ENCODE data around the gene OLR1. TPM values are rescaled to one million over a fixed set of nuclear protein-coding genes. Genes with fewer than 3 reads are reported as not detected.

Gene OLR1
- polyA plus RNA-seq, 1 experiment: 6.9 TPM

DNA sequence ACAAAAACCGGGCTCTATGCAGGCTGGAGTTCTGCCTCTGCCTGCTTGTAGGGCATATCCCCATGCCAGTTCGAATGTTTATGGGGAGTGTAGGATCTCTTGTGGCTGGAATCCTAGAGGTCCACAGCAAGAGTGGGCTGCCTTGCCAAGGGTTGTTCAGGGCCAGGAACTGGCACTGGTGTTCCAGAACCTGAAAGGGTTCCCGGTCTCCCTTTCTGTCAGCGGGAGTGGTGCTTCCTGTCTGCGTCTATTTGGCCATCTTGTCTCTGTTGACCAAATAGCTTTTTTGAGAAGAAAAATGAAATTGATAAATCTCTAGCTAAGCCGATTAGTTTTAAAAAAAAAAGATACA lies 17.8 kb downstream of the OLR1 start:
- Histone ChIP-seq H3K4me3 (ENCODE audit: low read depth, low read length) (no peak overlapping the region), H3K27me3 (ENCODE audit: control insufficient read depth, insufficient read depth, low read length) (no peaks in the 10 kb centered on the region), H3K36me3 (ENCODE audit: control insufficient read depth, insufficient read depth, low read length) (no peaks in the 10 kb centered on the region)
- DNase-seq (ENCODE audit: low read depth): no peak
- ChIA-PET POLR2A (no interaction called here), CTCF (interaction anchor here (0.6 to 4.9 kb wide), 5 partner anchors 14 to 128 kb away, joined by 3 to 109 read pairs (median 4); partner anchors contain the start of gene GABARAPL1)
- TF ChIP-seq, protein P1, sequence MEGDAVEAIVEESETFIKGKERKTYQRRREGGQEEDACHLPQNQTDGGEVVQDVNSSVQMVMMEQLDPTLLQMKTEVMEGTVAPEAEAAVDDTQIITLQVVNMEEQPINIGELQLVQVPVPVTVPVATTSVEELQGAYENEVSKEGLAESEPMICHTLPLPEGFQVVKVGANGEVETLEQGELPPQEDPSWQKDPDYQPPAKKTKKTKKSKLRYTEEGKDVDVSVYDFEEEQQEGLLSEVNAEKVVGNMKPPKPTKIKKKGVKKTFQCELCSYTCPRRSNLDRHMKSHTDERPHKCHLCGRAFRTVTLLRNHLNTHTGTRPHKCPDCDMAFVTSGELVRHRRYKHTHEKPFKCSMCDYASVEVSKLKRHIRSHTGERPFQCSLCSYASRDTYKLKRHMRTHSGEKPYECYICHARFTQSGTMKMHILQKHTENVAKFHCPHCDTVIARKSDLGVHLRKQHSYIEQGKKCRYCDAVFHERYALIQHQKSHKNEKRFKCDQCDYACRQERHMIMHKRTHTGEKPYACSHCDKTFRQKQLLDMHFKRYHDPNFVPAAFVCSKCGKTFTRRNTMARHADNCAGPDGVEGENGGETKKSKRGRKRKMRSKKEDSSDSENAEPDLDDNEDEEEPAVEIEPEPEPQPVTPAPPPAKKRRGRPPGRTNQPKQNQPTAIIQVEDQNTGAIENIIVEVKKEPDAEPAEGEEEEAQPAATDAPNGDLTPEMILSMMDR (IDR thresholded peaks at IDR 0.05; ENCODE audit: insufficient read depth, low read depth, low read length): no peak

- Histone ChIP-seq H3K27me3 (ENCODE audit: control insufficient read depth, insufficient read depth, low read length) (no peaks in the 10 kb centered on the region), H3K36me3 (ENCODE audit: control insufficient read depth, insufficient read depth, low read length) (no peaks in the 10 kb centered on the region), H3K4me3 (ENCODE audit: low read depth, low read length) (peak overlapping the region; percentile 36)
- no peak for DNase-seq (ENCODE audit: low read depth)
- POLR2A ChIA-PET: no interaction called here
- TF ChIP-seq, protein P1 (IDR thresholded peaks at IDR 0.05; ENCODE audit: insufficient read depth, low read depth, low read length): peak; percentile 83
- CTCF ChIA-PET: interaction anchor here (0.6 to 4.9 kb wide), 33 partner anchors 10 to 404 kb away, joined by 3 to 109 read pairs (median 4); partner anchors contain the start of genes CLEC12B, GABARAPL1 and OLR1
Observed at GRCh38 chr12:10153271-10154144, 18.4 kb downstream of the OLR1 start.

- CTCF ChIA-PET: interaction anchor here (0.8 to 4.9 kb wide), 6 partner anchors 9 to 84 kb away, joined by 3 to 109 read pairs (median 10); no protein-coding TSS in a partner anchor
- POLR2A ChIA-PET: no interaction called here
- Histone ChIP-seq H3K27me3 (ENCODE audit: control insufficient read depth, insufficient read depth, low read length) (no peaks in the 10 kb centered on the region), H3K4me3 (ENCODE audit: low read depth, low read length) (no peak overlapping the region), H3K36me3 (ENCODE audit: control insufficient read depth, insufficient read depth, low read length) (no peaks in the 10 kb centered on the region)
- no peak for DNase-seq (ENCODE audit: low read depth)
- TF ChIP-seq, protein P1 (IDR thresholded peaks at IDR 0.05; ENCODE audit: insufficient read depth, low read depth, low read length): no peak
Observed at GRCh38 chr12:10151621-10152020, 20.3 kb downstream of the OLR1 start.

- TF ChIP-seq, protein P1 (IDR thresholded peaks at IDR 0.05; ENCODE audit: insufficient read depth, low read depth, low read length): no peak
- no peaks in the 10 kb centered on the region for H3K27me3 ChIP-seq (ENCODE audit: control insufficient read depth, insufficient read depth, low read length)
- ChIA-PET POLR2A (no interaction called here), CTCF (interaction anchor here (0.8 to 2.1 kb wide), 3 partner anchors 8 to 114 kb away, joined by 3 to 6 read pairs (median 4); no protein-coding TSS in a partner anchor)
- no peaks in the 10 kb centered on the region for H3K36me3 ChIP-seq (ENCODE audit: control insufficient read depth, insufficient read depth, low read length)
- no peak for DNase-seq (ENCODE audit: low read depth)
- no peak overlapping the region for H3K4me3 ChIP-seq (ENCODE audit: low read depth, low read length)
Observed at GRCh38 chr12:10147714-10148403, 24.1 kb downstream of the OLR1 start.
